Raji (cell line): ENCODE results near the gene GAL3ST2.

Source experiments
- POLR2A ChIP-seq: IDR thresholded peaks from 2 replicates; pipeline ENCODE4 v1.6.1; 2011; ENCODE audit warnings: low read depth, low read length, control low read depth; ENCODE audit not compliant: insufficient read depth

Gene GAL3ST2

GRCh38 chr2:241816431-241817121 is 40.0 kb downstream of the GAL3ST2 start:
- TF ChIP-seq POLR2A, result no peak

- no peak for TF ChIP-seq POLR2A
Observed at GRCh38 chr2:241817126-241817820, 40.7 kb downstream of the GAL3ST2 start.

GRCh38 chr2:241818229-241818942 is 41.8 kb downstream of the GAL3ST2 start:
- TF ChIP-seq POLR2A, result no peak

GRCh38 chr2:241818943-241819270 is 42.3 kb downstream of the GAL3ST2 start:
- TF ChIP-seq POLR2A, result no peak

- no peak for TF ChIP-seq POLR2A
Observed at GRCh38 chr2:241820625-241821384, 44.2 kb downstream of the GAL3ST2 start.

- TF ChIP-seq POLR2A, result no peak
Observed at GRCh38 chr2:241821460-241822263, 45.0 kb downstream of the GAL3ST2 start.

GRCh38 chr2:241822264-241822623 is 45.6 kb downstream of the GAL3ST2 start:
- no peak for TF ChIP-seq POLR2A

- TF ChIP-seq POLR2A, result no peak
Observed at GRCh38 chr2:241827394-241827793, 50.8 kb downstream of the GAL3ST2 start.

GRCh38 chr2:241833101-241833663 is 56.6 kb downstream of the GAL3ST2 start:
- TF ChIP-seq POLR2A, result no peak

GRCh38 chr2:241834527-241835210 is 58.0 kb downstream of the GAL3ST2 start:
- TF ChIP-seq POLR2A, result no peak

GRCh38 chr2:241835611-241836010 is 59.0 kb downstream of the GAL3ST2 start:
- TF ChIP-seq POLR2A, result no peak

- TF ChIP-seq POLR2A, result no peak
Observed at GRCh38 chr2:241836292-241836691, 59.7 kb downstream of the GAL3ST2 start.

- TF ChIP-seq POLR2A, result no peak
Observed at GRCh38 chr2:241837197-241837965, 60.8 kb downstream of the GAL3ST2 start.
